DOHH2 (cell line): ENCODE measurements around the gene ARHGDIB.

Source experiments
- CTCF ChIP-seq: fragments of 200-600 bp; sonication (generic); IDR thresholded peaks from one replicate; pipeline ENCODE4 v1.5.1; 2014; ENCODE audit warnings: antibody characterized with exemption, mild to moderate bottlenecking, low read depth, low read length; ENCODE audit not compliant: poor library complexity, severe bottlenecking
- EZH2phosphoT487 ChIP-seq: fragments of 200-600 bp; sonication (generic); IDR thresholded peaks from 2 replicates; pipeline ENCODE4 v1.6.1; 2017; ENCODE audit warnings: borderline replicate concordance, mild to moderate bottlenecking, antibody characterized with exemption, low read length, moderate library complexity, mixed read lengths

DNA sequence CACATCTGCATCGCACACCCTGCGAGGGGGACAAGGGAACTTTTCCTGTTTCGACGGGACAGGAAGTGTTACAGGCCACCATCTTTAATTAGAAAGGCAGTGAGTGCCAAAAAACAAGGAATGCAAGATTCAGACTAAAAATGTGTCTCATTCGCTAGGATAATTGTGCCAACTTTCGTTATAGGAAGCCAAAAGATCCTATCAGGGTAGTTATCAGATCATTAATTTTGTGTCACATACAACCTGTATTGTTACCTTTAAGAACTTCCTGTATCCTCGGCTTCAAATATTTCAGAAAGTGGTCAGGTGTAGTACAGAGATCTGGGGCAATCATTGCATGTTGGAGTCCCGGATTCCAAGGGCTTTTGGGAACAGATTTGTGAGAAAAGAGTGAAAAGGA is 56.5 kb downstream of the ARHGDIB start:
- TF ChIP-seq CTCF (no peak), EZH2phosphoT487 (no peak)
